HCEC 1CT (cell line): ENCODE results near the gene PIGW.
A peak's percentile ranks its signal among the peaks of the same experiment; 100 is the strongest.

Source experiments
- DNase-seq: peaks from one replicate; pipeline ENCODE4 v3.0.0-alpha.2; 2017

Gene PIGW

DNA sequence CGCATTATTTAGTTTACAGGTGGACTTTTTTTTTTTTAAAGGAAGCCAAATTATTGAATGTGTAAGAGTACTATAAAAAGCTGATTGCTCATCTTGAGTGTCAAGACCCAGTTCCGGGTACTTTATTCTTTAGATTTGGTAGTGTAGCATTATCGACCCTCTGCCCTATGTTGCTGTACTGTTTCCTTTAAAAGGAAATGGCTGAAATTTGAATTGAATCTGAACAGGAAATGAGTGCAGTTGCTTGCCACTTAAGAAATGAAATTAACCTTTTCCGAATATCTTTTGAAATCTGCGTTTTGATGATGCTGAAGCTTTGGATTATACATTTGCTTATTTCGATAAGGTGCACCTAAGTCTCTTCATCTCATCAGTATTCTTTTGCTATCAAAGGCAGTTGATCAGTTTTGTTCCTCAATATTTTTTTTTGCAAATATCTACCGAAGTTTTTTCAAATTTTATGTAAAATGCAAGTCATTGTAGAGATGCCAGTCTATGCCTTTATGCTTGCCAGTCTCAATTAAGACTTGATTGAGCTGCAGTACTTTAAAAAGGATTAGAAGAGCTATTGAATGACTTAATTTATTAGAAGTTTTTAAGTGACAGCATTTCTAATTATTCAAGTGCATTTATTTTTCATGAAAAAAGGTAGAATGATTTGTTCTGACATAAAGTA, 11.8 kb downstream of the PIGW start:
- DNase-seq = peak; percentile 18

GRCh38 chr17:36547776-36548175, 13.0 kb downstream of the PIGW start:
- DNase-seq = no peak

DNA sequence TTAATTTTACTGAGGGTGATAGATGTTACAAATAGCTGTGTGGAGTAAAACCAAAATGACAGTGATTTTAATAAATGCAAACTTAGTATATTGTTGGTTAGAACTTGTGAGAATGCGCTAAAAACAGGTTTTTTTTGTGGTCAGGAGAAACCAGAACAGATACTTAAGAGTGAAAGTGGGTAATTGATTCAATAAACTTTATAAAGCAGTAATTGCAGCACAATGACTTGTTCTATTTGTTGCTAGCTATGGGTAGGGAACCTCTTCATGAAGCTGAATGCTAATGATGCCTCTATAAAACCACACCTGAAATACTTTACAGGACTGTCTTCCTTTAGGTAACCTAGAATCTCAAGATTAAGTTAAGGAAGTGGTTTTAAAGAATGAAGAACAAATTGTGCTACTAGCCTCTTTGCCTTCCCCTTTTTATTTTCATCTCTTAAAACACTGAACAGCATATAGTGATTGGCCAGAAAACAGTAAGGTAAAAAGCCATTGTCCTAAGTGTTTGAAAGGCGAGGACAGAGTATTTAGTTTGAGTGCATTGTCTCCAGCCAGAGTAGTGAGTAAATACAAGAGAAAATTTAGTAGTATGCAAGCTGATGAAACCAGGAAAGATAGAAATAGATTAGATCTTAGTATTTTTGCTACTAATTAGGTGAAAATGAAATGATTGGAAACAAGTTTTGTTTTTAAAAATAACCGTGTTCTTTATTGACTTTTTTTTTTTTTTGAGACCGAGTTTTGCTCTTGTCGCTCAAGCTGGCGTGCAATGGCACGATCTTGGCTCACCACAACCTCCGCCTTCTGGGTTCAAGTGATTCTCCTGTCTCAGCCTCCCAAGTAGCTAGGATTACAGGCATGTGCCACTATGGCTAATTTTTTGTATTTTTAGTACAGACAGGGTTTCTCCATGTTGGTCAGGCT, 16.0 kb downstream of the PIGW start:
- DNase-seq = no peak

DNA sequence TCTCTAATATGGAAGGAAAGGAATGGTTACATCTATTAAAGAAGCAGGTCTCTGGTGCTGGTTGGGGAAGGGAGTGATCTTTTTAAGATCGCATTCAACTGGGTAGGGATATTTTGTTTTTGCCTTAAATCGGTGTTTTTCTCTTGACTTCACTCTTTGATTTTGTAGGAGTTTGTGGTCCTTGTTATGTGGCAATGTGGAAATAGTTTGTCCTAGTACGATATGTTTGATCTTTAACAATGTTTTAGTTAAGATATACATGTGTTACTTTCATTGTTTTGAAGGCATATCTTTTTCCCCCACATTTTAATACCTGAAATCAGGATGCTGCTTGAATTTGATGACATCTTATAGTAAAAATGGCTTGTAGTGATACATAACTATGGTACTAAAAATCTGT, 18.7 kb downstream of the PIGW start:
- no peak for DNase-seq

GRCh38 chr17:36566081-36566480, 31.3 kb downstream of the PIGW start:
- DNase-seq = no peak

DNA sequence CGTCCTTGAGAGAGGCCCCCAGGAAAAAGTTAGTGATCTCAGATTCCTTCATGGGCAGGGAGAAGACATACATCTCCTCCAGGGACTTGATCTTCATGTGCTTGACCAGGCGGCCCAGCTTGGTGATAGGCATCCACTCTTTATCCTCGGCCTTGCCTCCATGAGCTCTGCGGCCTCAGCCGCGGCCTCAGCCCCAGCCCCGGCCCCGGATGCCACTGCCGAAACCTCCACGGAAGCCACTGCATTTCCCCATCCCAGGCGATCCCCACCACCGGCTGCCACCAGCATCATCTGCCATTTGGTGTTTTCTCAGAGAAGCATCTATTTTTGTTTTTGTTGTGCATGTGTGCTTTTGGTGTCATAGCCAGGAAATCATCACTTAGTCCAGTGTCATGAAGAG, 40.2 kb downstream of the PIGW start:
- no peak for DNase-seq

- DNase-seq = no peak
Measured at GRCh38 chr17:36576793-36577192, 42.0 kb downstream of the PIGW start.

DNA sequence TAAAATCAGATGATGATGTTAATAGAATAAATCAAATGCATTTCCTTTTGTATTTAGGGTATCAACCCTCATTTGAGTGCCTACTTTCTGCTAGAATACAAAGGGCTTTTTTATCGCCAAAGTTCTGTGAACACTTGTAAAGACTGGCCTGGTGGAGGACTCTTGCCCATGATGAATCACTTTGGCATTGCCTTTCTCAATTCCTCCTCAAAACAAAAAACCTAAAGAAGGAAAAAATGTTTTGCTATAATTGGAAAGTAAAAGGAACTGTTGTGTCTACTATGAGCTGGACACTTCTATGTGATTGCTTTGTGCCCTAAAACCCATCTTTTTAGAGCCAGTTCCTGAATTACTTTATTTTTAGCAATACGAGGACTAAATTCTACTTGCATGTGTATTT, 43.9 kb downstream of the PIGW start:
- no peak for DNase-seq

GRCh38 chr17:36583787-36584186, 49.0 kb downstream of the PIGW start:
- DNase-seq = no peak

DNA sequence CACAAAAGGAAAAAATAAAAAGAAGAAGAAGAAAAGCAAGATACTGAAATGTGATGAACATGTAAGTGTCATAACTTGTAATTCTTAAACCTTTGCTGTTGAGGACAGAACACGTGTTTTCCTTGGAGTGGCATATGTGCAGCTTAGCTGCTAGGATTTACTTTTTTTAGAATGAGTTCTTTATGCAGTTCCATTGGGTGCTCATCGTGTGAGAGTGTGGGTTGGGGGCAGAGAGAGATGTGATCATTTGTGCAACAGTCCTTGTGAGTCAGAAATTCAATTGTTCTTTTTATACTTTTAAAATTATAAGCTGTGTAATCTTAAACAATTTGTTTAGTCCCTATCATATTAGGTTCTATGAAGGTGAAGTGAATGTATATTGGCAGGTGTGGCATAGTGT, 51.4 kb downstream of the PIGW start:
- DNase-seq = no peak
